ENCODE measurements around the gene TPSAB1.
"Not testable (repeated sequence)": the region's sequence is repeated elsewhere in the genome, so short reads cannot be mapped to it uniquely, and the experiment has no call there.

TPSAB1 gene

DNA sequence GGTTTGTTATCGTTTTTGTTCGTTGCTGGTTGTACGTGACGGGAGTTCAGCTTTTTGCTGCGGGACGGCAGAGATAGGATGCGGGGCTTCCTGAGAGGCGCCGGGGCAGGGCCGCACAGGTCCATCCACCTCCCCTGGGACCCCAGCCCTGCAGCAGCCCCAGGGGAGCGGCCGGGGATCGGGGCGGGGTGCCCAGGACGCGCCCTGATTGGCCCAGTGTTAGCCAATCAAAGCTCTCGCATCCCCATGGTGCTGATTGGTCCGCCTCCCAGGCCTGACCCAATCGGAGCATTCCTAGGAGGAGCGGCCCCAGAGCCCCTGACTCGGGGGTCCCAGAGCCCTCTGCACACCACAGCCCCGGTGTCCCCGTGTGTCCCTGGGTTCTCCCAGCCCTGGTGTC is 1.6 kb upstream of the TPSAB1 start:
- peak in 8 of 42 donors; percentile 15 to 62 (median 36) for DNase-seq

DNA sequence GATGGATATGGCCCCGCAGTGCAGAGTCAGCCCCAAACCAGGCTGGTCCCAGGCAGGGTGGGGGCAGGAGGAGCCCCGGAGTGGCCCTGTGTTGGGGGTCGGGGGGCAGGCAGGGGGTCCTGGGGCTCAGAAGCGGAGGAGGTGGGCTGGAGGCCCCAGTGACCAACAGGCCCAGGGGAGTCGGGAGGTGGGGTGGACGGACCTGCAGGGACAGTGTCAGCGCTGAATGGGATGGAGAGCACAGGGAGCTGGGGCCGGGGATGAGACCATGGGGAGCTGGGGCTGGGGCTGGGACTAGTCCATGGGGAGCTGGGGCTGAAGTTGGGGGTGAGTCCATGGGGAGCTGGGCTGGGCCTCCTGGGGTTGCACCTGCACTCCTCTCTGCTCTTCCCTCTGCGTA is 930 bp upstream of the TPSAB1 start:
- DNase-seq = peak in 1 of 42 donors; percentile 1
- intact Hi-C loops (cut with DNase I) = not testable (repeated sequence)

More for the DNA sequence above, 1.6 kb upstream of the TPSAB1 start:
- intact Hi-C loops (cut with DNase I) = not testable (repeated sequence)

GRCh38 chr16:1241081-1241480 is 576 bp downstream of the TPSAB1 start:
- DNase-seq; intact Hi-C loops (cut with DNase I): not testable (repeated sequence)

DNA sequence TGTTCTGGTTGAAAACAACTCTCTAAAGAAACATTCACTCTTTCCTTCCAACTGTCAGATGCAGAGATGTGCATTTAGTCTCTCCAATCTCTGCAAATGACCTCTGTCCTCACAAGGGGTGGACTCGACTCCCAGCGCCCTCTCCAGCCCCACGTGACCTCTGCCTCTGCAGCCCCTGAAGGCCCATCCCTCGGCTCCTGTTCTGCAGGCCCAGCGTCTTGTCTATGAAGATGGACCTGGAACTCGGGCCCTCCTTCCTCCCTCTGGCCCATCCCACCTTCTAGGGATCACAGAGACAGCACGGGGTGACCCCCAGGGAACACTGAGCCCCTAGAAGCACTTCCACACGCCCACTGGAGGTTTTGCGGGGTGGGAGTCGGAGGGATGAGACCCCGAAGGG is 2.9 kb downstream of the TPSAB1 start:
- intact Hi-C loops (cut with DNase I); DNase-seq: not testable (repeated sequence)

GRCh38 chr16:1243907-1244850 is 3.7 kb downstream of the TPSAB1 start:
- DNase-seq; intact Hi-C loops (cut with DNase I): not testable (repeated sequence)

- peak in 1 of 42 donors; percentile 31 for DNase-seq
- intact Hi-C loops (cut with DNase I) = no loop called here
Measured at GRCh38 chr16:1244881-1245280, 4.4 kb downstream of the TPSAB1 start.

DNA sequence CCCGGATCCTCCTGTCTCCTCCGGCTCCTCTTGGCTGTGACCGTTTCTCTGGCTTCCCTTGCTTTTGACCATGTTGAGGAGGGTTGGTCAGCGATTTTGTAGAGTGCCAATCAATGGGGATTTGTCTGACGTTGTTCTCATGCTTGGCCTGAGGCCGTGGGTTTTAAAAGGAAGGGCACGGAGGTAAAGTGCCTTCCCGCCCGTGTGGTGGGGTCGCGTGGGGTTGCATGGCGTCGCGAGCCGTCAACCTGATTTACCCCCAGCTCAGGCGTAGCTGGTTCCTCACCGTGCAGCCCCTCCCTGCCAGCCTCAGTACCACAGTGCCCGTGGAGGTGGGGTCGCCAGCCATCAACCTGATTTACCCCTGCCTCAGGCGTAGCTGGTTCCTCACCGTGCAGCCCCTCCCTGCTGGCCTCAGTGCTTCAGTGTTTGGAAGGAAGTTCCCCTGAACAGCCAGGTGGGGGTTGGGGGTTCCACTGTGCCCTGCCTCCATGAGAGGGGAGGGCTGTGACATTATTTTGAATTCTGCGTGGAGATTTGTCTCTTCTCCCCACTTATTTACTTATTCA is 5.0 kb downstream of the TPSAB1 start:
- no peak for DNase-seq
- intact Hi-C loops (cut with DNase I) = no loop called here

DNA sequence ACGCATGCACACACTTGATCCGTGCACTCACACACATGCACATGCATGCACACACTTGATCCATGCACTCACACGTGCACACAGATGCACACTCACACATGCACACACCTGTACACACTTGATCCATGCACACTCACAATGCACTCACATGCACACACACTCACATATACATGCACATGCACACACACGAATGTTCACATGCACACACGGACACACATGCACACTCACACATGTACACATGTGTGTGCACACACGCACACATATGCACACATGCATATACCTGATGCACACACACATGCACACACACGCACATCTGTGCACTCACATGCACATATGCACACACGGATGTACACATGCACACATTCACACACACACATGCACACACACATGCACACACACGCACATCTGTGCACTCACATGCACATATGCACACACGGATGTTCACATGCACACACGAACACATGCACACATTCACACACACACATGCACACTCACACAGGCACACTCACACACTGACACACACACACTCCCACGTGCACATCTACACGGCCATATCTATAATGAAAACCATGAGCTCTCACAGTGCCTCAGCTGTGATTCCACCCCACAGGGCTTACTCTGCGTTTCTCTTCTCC is 7.5 kb downstream of the TPSAB1 start:
- intact Hi-C loops (cut with DNase I); DNase-seq: not testable (repeated sequence)

GRCh38 chr16:1249031-1249755 is 8.7 kb downstream of the TPSAB1 start:
- intact Hi-C loops (cut with DNase I); DNase-seq: not testable (repeated sequence)

DNA sequence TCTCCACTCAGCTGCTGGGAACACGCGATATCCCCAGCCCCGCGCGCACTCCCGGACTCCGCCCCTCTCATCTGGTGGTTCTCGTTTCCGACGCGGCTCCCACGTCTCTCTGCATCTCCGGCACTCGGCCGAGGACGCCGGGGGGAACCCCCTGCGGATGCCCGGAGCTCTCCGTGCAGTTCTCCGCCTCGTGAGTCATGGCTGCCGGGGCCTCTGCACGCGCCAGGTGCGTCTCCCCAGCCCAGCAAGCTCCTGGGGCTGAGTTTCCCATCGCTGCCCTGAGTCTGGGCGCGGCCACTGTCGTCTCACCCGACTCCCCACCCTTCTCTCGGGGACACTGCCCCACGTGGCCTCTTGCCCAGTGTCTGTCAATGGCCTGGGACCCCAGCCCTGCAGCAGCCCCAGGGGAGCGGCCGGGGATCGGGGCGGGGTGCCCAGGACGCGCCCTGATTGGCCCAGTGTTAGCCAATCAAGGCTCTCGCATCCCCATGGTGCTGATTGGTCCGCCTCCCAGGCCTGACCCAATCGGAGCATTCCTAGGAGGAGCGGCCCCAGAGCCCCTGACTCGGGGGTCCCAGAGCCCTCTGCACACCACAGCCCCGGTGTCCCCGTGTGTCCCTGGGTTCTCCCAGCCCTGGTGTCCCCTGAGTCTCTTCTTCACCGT is 13.3 kb downstream of the TPSAB1 start:
- DNase-seq; intact Hi-C loops (cut with DNase I): not testable (repeated sequence)

DNA sequence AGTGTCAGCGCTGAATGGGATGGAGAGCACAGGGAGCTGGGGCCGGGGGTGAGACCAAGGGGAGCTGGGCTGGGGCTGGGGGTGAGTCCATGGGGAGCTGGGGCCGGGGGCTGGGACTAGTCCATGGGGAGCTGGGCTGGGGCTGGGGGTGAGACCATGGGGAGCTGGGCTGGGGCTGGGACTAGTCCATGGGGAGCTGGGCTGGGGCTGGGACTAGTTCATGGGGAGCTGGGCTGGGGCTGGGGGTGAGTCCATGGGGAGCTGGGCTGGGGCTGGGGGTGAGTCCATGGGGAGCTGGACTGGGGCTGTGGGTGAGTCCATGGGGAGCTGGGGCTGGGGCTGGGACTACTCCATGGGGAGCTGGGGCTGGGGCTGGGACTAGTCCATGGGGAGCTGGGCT is 14.3 kb downstream of the TPSAB1 start:
- intact Hi-C loops (cut with DNase I); DNase-seq: not testable (repeated sequence)

DNA sequence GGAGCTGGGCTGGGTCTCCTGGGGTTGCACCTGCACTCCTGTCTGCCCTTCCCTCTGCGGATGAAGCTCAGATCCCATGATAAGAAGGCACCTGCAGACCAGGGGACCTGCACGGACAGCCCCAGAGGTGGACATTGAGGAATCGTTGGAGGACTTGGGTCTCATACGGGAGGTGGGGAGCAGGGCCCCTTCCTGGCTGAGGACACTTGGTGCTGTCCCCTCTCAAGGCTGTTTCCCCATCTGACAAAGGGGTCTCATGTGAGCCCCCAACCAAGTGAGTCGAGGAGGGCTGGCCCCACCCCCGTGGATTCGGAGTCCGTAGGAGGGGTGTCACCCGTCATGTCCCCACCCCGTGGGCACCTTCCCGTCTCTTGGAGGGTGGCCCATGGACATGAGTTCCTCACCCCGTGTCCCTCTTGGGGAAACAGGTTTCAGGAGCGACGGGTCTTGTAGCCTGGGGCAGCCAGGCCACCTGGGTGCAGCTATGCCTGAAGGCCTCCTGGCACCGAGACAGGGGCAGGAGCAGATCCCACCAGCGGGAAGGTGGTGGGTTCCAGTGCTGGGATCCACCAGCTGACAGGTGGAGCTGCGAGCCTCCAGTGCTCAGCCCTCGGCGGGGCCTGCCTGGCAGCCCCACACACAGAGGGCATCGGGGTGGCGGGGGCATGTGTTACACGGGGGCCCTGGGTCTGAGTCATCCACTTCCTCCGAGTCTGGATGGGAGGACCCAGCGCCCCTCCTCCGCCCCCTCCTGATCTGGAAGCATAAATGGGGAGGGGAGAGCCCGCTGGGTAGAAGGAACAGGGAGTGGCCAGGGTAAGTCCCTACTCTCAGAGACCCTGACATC is 15.0 kb downstream of the TPSAB1 start, which contains the start of gene TPSD1:
Gene TPSD1, plus strand, starts transcription at position 794 of the 847 bp plus-strand sequence. CDS start 212 bp downstream, outside the sequence.
- intact Hi-C loops (cut with DNase I); DNase-seq: not testable (repeated sequence)

DNA sequence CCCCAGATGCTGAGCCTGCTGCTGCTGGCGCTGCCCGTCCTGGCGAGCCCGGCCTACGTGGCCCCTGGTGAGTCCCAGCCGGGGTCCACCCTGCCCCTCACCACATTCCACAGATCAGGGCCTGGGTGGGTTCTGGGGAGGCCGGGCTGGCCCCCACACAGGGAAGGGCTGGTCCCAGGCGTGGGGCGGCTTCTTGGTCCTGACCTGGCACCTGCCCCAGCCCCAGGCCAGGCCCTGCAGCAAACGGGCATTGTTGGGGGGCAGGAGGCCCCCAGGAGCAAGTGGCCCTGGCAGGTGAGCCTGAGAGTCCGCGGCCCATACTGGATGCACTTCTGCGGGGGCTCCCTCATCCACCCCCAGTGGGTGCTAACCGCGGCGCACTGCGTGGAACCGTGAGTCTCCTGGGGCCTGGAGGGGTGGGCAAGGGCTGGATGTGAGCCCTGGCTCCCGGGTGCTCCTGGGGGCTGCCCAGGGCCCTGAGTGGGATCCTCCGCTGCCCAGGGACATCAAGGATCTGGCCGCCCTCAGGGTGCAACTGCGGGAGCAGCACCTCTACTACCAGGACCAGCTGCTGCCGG is 15.9 kb downstream of the TPSAB1 start:
- DNase-seq = peak in 1 of 42 donors; percentile 0
- intact Hi-C loops (cut with DNase I) = not testable (repeated sequence)

DNA sequence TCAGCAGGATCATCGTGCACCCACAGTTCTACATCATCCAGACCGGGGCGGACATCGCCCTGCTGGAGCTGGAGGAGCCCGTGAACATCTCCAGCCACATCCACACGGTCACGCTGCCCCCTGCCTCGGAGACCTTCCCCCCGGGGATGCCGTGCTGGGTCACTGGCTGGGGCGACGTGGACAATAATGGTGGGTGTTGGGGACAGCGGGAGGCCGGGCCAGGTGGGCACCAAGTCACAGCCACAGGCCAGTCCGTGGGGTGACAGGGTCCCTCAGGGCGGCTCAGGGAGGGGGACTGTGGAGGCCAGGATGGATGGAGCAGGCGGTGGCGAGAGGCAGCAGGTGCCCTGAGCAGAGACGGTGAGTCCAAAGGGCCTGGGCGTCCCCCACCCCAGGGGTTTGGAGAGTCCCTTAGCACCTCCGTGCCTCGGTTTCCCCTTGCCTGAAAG is 16.4 kb downstream of the TPSAB1 start:
- intact Hi-C loops (cut with DNase I) = no loop called here
- peak in 1 of 42 donors; percentile 2 for DNase-seq

DNA sequence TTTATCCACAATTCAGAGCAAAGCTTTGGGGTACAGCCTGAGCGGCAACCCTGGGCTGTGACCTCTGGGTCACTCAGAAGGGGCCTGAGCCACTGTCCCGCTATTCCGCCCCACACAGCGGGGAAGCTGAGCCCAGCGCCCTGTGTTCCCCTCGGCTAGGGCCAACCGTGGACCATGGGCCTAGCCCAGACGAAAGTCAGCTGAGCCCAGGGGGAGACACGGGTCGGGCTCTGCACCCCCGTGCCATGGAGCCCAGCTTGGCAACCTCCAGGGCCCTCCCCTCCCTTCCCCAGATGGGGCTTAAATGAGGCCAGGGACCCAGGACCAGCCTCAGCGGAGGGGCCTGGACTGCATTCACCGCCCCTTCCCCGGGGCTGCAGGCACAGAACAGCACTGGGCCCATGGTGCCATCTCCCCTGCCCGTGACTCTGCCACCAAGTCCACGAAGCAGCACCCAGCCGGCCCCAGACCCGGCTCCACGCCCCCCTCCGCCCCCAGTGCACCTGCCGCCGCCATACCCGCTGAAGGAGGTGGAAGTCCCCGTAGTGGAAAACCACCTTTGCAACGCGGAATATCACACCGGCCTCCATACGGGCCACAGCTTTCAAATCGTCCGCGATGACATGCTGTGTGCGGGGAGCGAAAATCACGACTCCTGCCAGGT is 17.2 kb downstream of the TPSAB1 start:
- intact Hi-C loops (cut with DNase I) = no loop called here
- peak in 1 of 42 donors; percentile 1 for DNase-seq

GRCh38 chr16:1258225-1258600 is 17.7 kb downstream of the TPSAB1 start:
- intact Hi-C loops (cut with DNase I) = no loop called here
- DNase-seq = no peak

Measured in head of caudate nucleus (tissue), 42 donors.